Prostate gland (tissue), 2 donors: ENCODE measurements around the gene DNLZ.

Source experiments
- POLR2A ChIP-seq: fragments of 450-650 bp; IDR thresholded peaks from one replicate; pipeline ENCODE4 v1.6.1; 2016; ENCODE audit warnings: antibody characterized with exemption, mild to moderate bottlenecking
- POLR2AphosphoS5 ChIP-seq: sonication (generic); formaldehyde crosslinking; IDR thresholded peaks from one replicate; pipeline ENCODE4 v1.6.1; 2017; ENCODE audit warnings: antibody characterized with exemption
- TF ChIP-seq, protein P1 (sequence below), 4 experiments: fragments of 200-600 bp in 2 of 4; fragments of 450-650 bp in 2 of 4; sonication (generic) in 2 of 4; IDR thresholded peaks; 1 replicate in 3 of 4; 2 replicates in 1 of 4; pipeline ENCODE4 v1.5.1; 2016 to 2019; ENCODE audit warnings: antibody characterized with exemption in 4 of 4, mild to moderate bottlenecking in 2 of 4, moderate library complexity in 2 of 4

DNA sequence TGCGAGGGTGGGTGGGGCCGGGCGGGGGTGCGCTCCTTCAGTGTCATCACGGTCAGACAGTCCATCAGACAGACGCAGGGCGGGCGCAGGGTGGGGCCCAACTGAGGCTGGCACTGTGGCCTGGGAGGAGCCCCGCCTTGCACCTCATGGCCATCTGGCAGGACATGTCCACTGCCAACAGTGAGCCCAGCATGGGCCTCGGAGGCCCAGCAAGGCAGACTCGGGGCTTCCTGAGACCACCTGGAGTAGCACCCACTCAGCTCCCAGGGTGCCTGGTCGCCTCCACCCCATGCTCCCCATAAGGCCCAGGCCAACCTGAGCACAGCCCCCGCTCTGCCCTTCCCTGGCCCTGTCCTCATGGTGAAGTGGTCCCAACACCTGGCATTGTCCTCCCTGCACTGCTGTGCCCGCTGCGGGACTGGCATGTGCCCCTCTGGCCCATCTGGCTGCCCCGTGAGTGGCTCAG is 44.7 kb downstream of the DNLZ start:
- TF ChIP-seq, protein P1, sequence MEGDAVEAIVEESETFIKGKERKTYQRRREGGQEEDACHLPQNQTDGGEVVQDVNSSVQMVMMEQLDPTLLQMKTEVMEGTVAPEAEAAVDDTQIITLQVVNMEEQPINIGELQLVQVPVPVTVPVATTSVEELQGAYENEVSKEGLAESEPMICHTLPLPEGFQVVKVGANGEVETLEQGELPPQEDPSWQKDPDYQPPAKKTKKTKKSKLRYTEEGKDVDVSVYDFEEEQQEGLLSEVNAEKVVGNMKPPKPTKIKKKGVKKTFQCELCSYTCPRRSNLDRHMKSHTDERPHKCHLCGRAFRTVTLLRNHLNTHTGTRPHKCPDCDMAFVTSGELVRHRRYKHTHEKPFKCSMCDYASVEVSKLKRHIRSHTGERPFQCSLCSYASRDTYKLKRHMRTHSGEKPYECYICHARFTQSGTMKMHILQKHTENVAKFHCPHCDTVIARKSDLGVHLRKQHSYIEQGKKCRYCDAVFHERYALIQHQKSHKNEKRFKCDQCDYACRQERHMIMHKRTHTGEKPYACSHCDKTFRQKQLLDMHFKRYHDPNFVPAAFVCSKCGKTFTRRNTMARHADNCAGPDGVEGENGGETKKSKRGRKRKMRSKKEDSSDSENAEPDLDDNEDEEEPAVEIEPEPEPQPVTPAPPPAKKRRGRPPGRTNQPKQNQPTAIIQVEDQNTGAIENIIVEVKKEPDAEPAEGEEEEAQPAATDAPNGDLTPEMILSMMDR (IDR thresholded peaks at IDR 0.05): no peak
- TF ChIP-seq POLR2A (no peak), POLR2AphosphoS5 (no peak)
